GM18505 (cell line): ENCODE data around the gene ZDHHC14.

Experiments used
- ATAC-seq: cut with Tn5 transposase; IDR thresholded peaks from one replicate; pipeline ENCODE4 v1.9.1; 2021; ENCODE audit not compliant: unreplicated experiment
- POLR2A ChIP-seq: IDR thresholded peaks from 4 replicates; pipeline ENCODE4 v1.6.1; 2011; ENCODE audit warnings: borderline replicate concordance; ENCODE audit not compliant: insufficient read depth, insufficient read length; ENCODE audit errors: extremely low read depth

The ZDHHC14 gene

DNA sequence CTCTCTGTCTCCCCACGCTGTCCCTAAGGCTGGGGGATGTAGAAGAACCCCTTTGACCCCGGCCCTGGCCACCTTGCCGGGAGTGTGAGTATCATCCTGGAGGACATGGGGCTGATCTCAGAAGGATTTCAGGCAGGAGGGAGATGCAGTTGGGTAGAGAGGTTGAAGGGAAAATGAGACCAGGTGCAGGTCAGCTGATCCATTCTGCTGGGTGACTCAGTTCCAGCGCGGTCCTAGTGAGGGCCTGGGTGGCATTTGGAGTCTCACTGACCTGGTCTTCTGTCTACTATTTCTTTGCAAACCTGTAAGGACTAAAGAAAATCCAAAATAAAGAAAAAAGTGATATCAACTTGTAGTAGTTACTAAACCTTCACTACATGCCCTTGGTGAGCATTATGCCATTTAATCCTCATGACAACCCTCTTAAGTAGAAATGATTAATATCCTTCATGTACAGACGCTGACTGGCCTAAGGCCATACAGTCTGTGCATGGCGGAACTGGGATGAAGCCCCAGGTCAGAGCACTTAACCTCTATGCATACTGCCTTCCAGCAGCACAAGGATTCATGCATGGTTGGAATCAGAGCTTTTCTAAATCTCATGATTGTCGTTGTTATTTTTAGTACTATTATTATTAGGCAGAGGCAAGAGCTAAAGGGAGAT, 106.3 kb downstream of the ZDHHC14 start:
- ATAC-seq: no peak
- no peak for TF ChIP-seq POLR2A

DNA sequence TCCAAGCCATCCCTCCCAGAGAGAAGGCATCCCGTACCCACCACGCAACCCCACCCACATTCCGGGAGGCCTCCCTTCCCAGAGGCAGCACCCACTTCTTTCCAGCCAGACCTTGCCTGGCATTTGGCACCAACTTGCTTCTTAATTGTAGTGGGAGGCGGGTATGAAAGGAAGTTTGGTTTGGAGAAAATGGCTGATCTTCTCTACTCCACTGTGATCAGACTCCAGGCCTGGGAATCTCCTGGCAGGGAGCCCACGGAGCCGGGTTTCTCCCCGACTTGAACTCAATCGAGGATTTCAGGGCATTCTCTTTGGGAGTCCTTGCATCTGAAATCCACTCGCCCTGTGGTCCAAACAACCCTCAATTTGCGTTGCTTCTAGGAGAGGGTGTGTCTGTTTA, 107.1 kb downstream of the ZDHHC14 start:
- ATAC-seq: no peak
- no peak for TF ChIP-seq POLR2A

DNA sequence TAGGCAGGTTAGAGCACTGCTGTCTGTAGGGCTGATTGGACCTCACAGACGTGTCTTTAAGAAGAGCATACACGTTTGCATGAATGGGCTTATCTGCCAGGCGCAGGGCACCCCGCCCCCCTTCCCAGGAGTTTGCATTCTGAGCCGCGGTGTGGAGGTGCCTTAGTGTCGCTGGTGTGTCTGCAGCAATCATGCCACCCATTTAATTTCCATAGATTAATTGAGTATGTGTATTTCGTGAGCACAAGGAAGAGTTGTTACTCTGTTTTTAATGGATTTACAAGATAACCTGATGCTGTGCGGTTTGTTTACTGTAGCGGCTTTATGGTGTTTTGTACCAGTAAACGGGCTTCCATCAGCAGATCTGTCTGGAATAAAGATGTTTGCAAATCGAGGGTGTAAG, 107.7 kb downstream of the ZDHHC14 start:
- ATAC-seq: no peak
- no peak for TF ChIP-seq POLR2A

- no peak for ATAC-seq
- no peak for TF ChIP-seq POLR2A
Observed at GRCh38 chr6:157490611-157491269, 109.8 kb downstream of the ZDHHC14 start.

DNA sequence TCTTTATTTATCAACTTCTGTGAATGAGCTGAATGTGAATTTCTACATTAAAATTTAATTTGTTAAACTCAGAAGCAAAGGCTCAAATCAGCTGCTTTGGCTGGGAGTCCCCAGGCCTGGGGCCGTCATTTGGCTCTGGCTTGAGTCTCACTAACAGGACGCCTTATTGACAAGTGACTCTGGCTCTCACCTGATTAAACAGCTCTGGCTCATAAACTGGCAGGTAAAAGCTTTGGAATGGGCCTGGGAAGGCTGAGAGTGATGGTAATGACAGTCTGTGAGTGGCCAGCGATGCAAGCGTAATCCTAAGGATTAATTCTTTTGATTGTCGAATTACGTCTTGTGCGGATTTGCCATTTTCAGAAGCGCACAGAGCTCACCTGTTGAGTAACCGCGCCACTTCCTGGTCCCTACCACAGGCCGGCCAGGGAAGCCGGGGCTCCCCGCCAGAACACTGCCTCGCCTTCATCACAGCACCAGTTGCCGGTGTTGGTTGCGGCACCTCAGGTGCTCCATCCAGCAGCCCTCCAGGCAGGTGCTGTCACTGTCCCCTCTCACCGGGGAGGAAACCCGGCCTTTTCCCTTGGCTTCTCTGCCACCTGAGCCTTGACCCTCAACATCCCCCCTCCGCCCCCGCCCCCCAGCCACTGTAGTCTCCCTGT, 110.7 kb downstream of the ZDHHC14 start:
- ATAC-seq: no peak

DNA sequence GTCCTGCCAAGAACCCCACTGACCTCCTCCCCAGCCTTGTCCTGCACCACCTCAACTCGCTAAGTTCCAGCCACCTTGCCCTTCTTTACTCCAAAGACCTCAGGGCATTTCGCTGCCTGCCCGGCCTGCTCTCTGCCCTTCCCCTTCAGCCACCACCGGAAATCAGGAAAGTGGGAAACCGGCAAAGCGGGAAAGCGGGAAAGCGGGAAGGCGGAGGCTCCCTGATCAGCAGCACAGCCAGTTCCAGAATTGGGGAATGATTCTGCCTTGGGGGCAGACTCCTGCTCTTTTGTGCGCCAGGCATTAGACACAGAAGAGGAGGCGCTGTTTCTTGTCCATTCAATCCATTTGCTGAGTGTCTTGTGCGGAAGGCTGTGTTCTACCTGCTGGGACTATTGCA, 111.3 kb downstream of the ZDHHC14 start:
- TF ChIP-seq POLR2A: no peak
- no peak for ATAC-seq

More for the DNA sequence above, 110.7 kb downstream of the ZDHHC14 start:
- no peak for TF ChIP-seq POLR2A

GRCh38 chr6:157492741-157493140, 111.8 kb downstream of the ZDHHC14 start:
- no peak for ATAC-seq
- no peak for TF ChIP-seq POLR2A

- ATAC-seq: no peak
- no peak for TF ChIP-seq POLR2A
Observed at GRCh38 chr6:157493173-157493572, 112.2 kb downstream of the ZDHHC14 start.

- no peak for ATAC-seq
- TF ChIP-seq POLR2A: no peak
Observed at GRCh38 chr6:157493576-157493975, 112.6 kb downstream of the ZDHHC14 start.

- ATAC-seq: no peak
- no peak for TF ChIP-seq POLR2A
Observed at GRCh38 chr6:157494132-157494710, 113.2 kb downstream of the ZDHHC14 start.

DNA sequence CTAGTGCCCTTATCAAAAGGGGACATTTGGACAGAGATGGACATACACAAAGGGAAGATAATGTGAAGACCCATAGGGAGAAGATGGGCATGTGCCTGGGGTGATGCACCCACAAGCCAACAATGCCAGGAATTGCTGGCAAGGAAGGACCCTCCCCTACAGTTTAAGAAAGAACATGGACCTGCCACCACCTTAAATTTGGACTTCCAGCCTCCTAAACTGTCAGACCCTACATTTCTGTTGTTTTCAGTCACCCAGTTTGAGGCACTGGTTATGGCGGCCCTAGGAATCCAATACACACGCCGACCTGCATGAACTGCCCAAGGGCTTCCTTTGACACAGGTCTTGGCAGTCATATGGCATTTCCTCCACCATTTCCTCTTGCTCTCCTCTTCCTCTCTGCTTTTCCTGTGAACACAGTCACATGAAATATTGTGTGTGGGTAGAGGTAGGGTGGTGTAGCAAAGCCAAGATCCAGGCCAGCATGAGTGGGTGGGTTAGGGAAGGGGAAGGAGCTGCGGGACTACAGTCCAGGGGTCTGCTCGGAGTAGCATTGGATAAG, 115.6 kb downstream of the ZDHHC14 start:
- TF ChIP-seq POLR2A: no peak

DNA sequence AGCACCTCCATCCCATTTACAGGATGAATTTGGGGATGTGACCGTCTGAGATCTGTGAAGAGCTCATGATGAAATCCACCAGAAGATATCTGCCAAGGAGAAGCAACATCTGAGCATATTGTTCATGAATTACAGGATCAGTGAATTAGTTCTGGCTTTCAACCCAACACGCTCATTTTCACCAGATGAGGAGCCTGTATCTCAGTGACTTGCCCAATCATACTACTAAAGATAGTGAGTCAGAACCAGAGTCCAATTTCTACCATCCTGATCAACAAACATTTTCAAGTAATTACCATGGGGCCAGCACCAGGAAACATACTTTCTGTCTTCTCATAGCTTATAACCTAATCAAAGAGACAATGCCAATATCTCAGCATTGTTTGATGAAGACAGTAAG, 116.6 kb downstream of the ZDHHC14 start:
- no peak for ATAC-seq
- TF ChIP-seq POLR2A: no peak

More for the DNA sequence above, 115.6 kb downstream of the ZDHHC14 start:
- no peak for ATAC-seq

DNA sequence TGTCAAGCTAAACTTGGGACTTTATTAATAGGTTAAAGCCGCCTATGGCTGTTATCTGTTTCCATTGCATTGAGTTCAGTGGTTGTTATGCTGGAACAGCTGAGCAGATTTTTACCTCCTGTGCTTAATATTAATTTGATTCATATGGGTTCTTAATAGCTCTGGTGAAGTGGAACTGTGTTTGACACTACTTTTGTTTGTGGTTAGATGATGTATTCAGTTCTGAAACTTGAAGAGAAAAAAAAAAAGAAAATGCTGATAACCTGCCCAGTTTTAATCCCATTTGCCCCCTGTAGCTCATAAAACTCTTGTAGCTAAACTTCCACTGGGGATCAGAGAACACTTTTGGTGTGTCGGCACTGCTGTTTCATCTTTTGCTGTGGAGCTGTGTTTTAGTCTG, 117.8 kb downstream of the ZDHHC14 start:
- TF ChIP-seq POLR2A: no peak
- ATAC-seq: no peak

- ATAC-seq: no peak
- TF ChIP-seq POLR2A: no peak
Observed at GRCh38 chr6:157500022-157500421, 119.0 kb downstream of the ZDHHC14 start.

GRCh38 chr6:157503018-157503747, 122.2 kb downstream of the ZDHHC14 start:
- no peak for ATAC-seq
- no peak for TF ChIP-seq POLR2A
